Stimulated activated CD4-positive, alpha-beta T cell treated with anti-CD3 and anti-CD28 coated beads, Interleukin-2, amount 100 ng/mL, for 24 hours (primary cell): ENCODE results near the gene SMURF2.

ENCODE experiments used
- DNase-seq, 2 donors: peaks; one replicate each; pipeline ENCODE4 v3.0.0-alpha.2; 2020

SMURF2 gene

GRCh38 chr17:64500487-64500859 lies 161.6 kb downstream of the SMURF2 start:
- no peak for DNase-seq

- DNase-seq = no peak
These were observed 162.2 kb downstream of the SMURF2 start for GRCh38 chr17:64499805-64500486.

GRCh38 chr17:64498308-64499203 lies 163.6 kb downstream of the SMURF2 start:
- no peak for DNase-seq

- DNase-seq = no peak
These were observed 164.5 kb downstream of the SMURF2 start for GRCh38 chr17:64497565-64498035.

GRCh38 chr17:64496786-64497564 lies 165.1 kb downstream of the SMURF2 start, which contains the start of gene POLG2:
Gene POLG2 (minus strand): TSS chr17:64497054. CDS start chr17:64496968, 86 bp downstream.
- peak; percentile 95 to 97 for DNase-seq

GRCh38 chr17:64496348-64496785 lies 165.7 kb downstream of the SMURF2 start:
- DNase-seq = no peak
